ENCODE measurements around the gene PPP1R3F. TPM values are rescaled to one million over a fixed set of nuclear protein-coding genes. Genes with fewer than 3 reads are reported as not detected.

PPP1R3F gene
- 7.2 and 7.3 TPM in 2 replicates for total RNA-seq (2014; rRNA removed; shearing (Covaris generic))

GRCh38 chrX:49269767-49270248, at the start of gene PPP1R3F:
Gene PPP1R3F (plus strand): TSS chrX:49269793. CDS start chrX:49269870, 77 bp downstream.
- DNase-seq (ENCODE audit: low spot score) = no peak

GRCh38 chrX:49220100-49220499, 49.5 kb upstream of the PPP1R3F start:
- no peak for DNase-seq (ENCODE audit: low spot score)

GRCh38 chrX:49221868-49222267, 47.7 kb upstream of the PPP1R3F start:
- no peak for DNase-seq (ENCODE audit: low spot score)

GRCh38 chrX:49225858-49226257, 43.7 kb upstream of the PPP1R3F start:
- DNase-seq (ENCODE audit: low spot score) = no peak

GRCh38 chrX:49226946-49227345, 42.6 kb upstream of the PPP1R3F start:
- DNase-seq (ENCODE audit: low spot score) = no peak

- DNase-seq (ENCODE audit: low spot score) = no peak
Observed at GRCh38 chrX:49227726-49228125, 41.9 kb upstream of the PPP1R3F start.

GRCh38 chrX:49228185-49228584, 41.4 kb upstream of the PPP1R3F start:
- no peak for DNase-seq (ENCODE audit: low spot score)

- DNase-seq (ENCODE audit: low spot score) = peak; percentile 28
Observed at GRCh38 chrX:49230500-49231232, 38.9 kb upstream of the PPP1R3F start.

- no peak for DNase-seq (ENCODE audit: low spot score)
Observed at GRCh38 chrX:49231333-49232000, 38.1 kb upstream of the PPP1R3F start.

GRCh38 chrX:49232525-49232924, 37.1 kb upstream of the PPP1R3F start:
- DNase-seq (ENCODE audit: low spot score) = no peak

GRCh38 chrX:49233176-49233575, 36.4 kb upstream of the PPP1R3F start, which contains the start of gene CACNA1F:
Gene CACNA1F (minus strand): TSS chrX:49233340. CDS start chrX:49233309, 31 bp downstream.
- DNase-seq (ENCODE audit: low spot score) = no peak

GRCh38 chrX:49233887-49234555, 35.6 kb upstream of the PPP1R3F start:
- no peak for DNase-seq (ENCODE audit: low spot score)

GRCh38 chrX:49237060-49237459, 32.5 kb upstream of the PPP1R3F start:
- no peak for DNase-seq (ENCODE audit: low spot score)

- no peak for DNase-seq (ENCODE audit: low spot score)
Observed at GRCh38 chrX:49238735-49239134, 30.9 kb upstream of the PPP1R3F start.

GRCh38 chrX:49242545-49243066, 27.0 kb upstream of the PPP1R3F start:
- DNase-seq (ENCODE audit: low spot score) = no peak

GRCh38 chrX:49243166-49243565, 26.4 kb upstream of the PPP1R3F start:
- DNase-seq (ENCODE audit: low spot score) = no peak

- no peak for DNase-seq (ENCODE audit: low spot score)
Observed at GRCh38 chrX:49244207-49244606, 25.4 kb upstream of the PPP1R3F start.

GRCh38 chrX:49246541-49246940, 23.1 kb upstream of the PPP1R3F start:
- DNase-seq (ENCODE audit: low spot score) = no peak

- DNase-seq (ENCODE audit: low spot score) = no peak
Observed at GRCh38 chrX:49247346-49247745, 22.2 kb upstream of the PPP1R3F start.

- DNase-seq (ENCODE audit: low spot score) = no peak
Observed at GRCh38 chrX:49247916-49248811, 21.4 kb upstream of the PPP1R3F start.

GRCh38 chrX:49249071-49249470, 20.5 kb upstream of the PPP1R3F start:
- no peak for DNase-seq (ENCODE audit: low spot score)

Data from HT-29 (cell line).